ENCODE measurements around the gene MRGPRX2.

DNA sequence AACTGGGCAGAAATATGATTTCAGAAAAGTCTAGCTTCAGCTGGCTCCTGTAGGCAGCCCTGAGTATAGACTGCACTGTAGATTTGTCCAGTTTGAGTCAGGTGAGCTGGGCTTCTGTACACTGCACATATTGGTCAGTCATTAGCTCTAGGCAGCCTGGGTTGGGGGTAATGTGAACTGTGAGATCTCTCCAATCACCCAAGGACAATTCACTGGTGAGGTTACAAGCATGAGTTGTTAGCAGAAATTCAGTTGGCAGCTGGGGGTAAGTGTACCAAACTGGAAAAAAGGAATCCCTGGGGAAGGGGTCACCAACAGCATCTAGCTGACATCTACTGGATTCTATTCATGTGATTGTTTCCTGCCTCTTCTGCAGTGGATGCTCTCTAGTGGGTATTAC lies 39.7 kb downstream of the MRGPRX2 start:
- TF ChIP-seq ZNF274 (IDR thresholded peaks at IDR 0.05; ENCODE audit: low read depth, low read length) (no peak), YY1 (IDR thresholded peaks at IDR 0.05; ENCODE audit: insufficient read depth, insufficient read length) (no peak)
